Left lung (tissue), 10 donors: ENCODE data around the gene FER. TPM values are rescaled to one million over a fixed set of nuclear protein-coding genes. Genes with fewer than 3 reads are reported as not detected.
A peak's percentile ranks its signal among the peaks of the same experiment; 100 is the strongest.

Experiments
- ATAC-seq: fragments of 200-7000 bp; cut with Tn5 transposase; one replicate; pipeline ENCODE4 v1.9.1; 2020; ENCODE audit warnings: moderate library complexity
- DNase-seq, 4 donors: peaks; one replicate each; pipeline ENCODE4 v3.0.0-alpha.2; 2013 to 2020
- H3K27ac ChIP-seq, 2 donors: fragments of 200-600 bp; sonication (generic) in 1 of 2; one replicate each; pipeline versions ENCODE4 v1.5.0 to v1.8.0; 2020 to 2021
- H3K27me3 ChIP-seq, 2 donors: fragments of 200-600 bp; sonication (generic) in 1 of 2; one replicate each; pipeline versions ENCODE4 v1.5.0 to v1.8.0; 2020 to 2021
- H3K36me3 ChIP-seq, 2 donors: fragments of 200-600 bp; sonication (generic) in 1 of 2; one replicate each; pipeline versions ENCODE4 v1.5.0 to v1.8.0; 2020 to 2021
- H3K4me1 ChIP-seq, 2 donors: fragments of 200-600 bp; one replicate each; pipeline ENCODE4 v1.8.0; 2021
- H3K4me3 ChIP-seq, 2 donors: fragments of 200-600 bp; sonication (generic) in 1 of 2; one replicate each; pipeline versions ENCODE4 v1.5.0 to v1.8.0; 2020 to 2021; ENCODE audit warnings: mild to moderate bottlenecking in 1 of 2
- H3K9me3 ChIP-seq, 2 donors: fragments of 200-600 bp; sonication (generic) in 1 of 2; one replicate each; pipeline versions ENCODE4 v1.5.0 to v1.8.0; 2020 to 2021
- CTCF ChIP-seq, 2 donors: fragments of 200-600 bp; sonication (generic) in 1 of 2; IDR thresholded peaks; one replicate each; pipeline versions ENCODE4 v1.5.0 to v1.8.0; 2021; ENCODE audit warnings: antibody characterized with exemption in 2 of 2
- intact Hi-C, 2 donors: fragments of 100-400 bp; cut with DNase I; formaldehyde crosslinking; loops; one replicate each; pipeline versions ENCODE4 v1.11.2 to v1.14.2; 2022
- polyA plus RNA-seq, 6 donors: library from polyadenylated mRNA; unstranded; fragments of 120-200 nt; gene quantifications; one replicate each; pipeline ENCODE4 v1.2.1, GENCODE V29; 2013; ENCODE audit not compliant: insufficient read length in 6 of 6
- total RNA-seq, 2 donors: library from RNA; stranded (reverse); fragmentation: NEBNext Ultra II Directional; extraction: Animal tissue kit (Norgen Biotek cat#: 25700); gene quantifications; one replicate each; pipeline ENCODE4 v1.2.1, GENCODE V29; 2021
- donor health status: DM: no; HTN: yes; CAD: no.
- donor health status: DM: no; HTN: no; CAD: no.

The FER gene
- total and polyA plus RNA-seq, 8 donors, result 16.6 to 27.0 (median 19.4) TPM

DNA sequence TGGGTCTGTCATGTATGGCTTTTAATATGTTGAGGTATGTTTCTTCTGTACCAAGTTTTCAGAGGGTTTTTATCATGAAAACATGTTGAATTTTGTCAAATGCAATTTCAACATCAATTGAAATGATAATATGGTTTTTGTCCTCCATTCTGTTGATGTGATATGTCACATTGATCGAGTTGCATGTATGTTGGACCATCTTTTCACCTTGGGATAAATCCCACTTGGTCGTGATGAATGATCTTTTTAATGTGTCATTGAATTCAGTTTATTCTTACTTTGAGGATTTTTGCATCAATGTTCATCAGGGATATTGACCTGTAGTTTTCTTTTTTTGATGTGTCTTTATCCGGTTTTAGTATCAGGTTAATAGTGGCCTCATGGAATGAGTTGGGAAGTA is 373.5 kb downstream of the FER start:
- intact Hi-C loops, result no loop called here
- Histone ChIP-seq H3K36me3 (no peaks in the 10 kb centered on the region), H3K4me3 (no peak overlapping the region), H3K9me3 (peaks cover 0 to 20% of the 10 kb centered on the region in 2 donors), H3K27ac (no peak overlapping the region), H3K27me3 (no peaks in the 10 kb centered on the region), H3K4me1 (no peaks in the 10 kb centered on the region)
- no peak for ATAC-seq
- DNase-seq, result no peak
- no peak for TF ChIP-seq CTCF (IDR thresholded peaks at IDR 0.05)

- no peaks in the 10 kb centered on the region for H3K27me3 ChIP-seq
- ATAC-seq (peak; percentile 93), DNase-seq (no peak)
- no peak overlapping the region for H3K4me3 ChIP-seq
- intact Hi-C loops, result no loop called here
- TF ChIP-seq CTCF (IDR thresholded peaks at IDR 0.05), result no peak
- H3K9me3 ChIP-seq, result peaks cover 0 to 8% of the 10 kb centered on the region in 2 donors
- no peaks in the 10 kb centered on the region for H3K4me1 ChIP-seq
- H3K36me3 ChIP-seq, result no peaks in the 10 kb centered on the region
- H3K27ac ChIP-seq, result no peak overlapping the region
Measured at GRCh38 chr5:109125755-109126429, 378.2 kb downstream of the FER start.

- H3K9me3 ChIP-seq, result peaks cover 0 to 3% of the 10 kb centered on the region in 2 donors
- intact Hi-C loops, result no loop called here
- ATAC-seq (no peak), DNase-seq (no peak)
- H3K4me1 ChIP-seq, result no peaks in the 10 kb centered on the region
- no peaks in the 10 kb centered on the region for H3K36me3 ChIP-seq
- no peaks in the 10 kb centered on the region for H3K27me3 ChIP-seq
- no peak for TF ChIP-seq CTCF (IDR thresholded peaks at IDR 0.05)
- H3K4me3 ChIP-seq, result no peak overlapping the region
- no peak overlapping the region for H3K27ac ChIP-seq
Measured at GRCh38 chr5:109126481-109126880, 378.8 kb downstream of the FER start.

GRCh38 chr5:109136906-109137305 is 389.2 kb downstream of the FER start:
- ATAC-seq, result no peak
- H3K4me3 ChIP-seq, result no peak overlapping the region
- DNase-seq, result no peak
- intact Hi-C loops, result no loop called here
- H3K27ac ChIP-seq, result no peak overlapping the region
- no peaks in the 10 kb centered on the region for H3K4me1 ChIP-seq
- no peaks in the 10 kb centered on the region for H3K36me3 ChIP-seq
- H3K9me3 ChIP-seq, result no peaks in the 10 kb centered on the region
- no peaks in the 10 kb centered on the region for H3K27me3 ChIP-seq
- no peak for TF ChIP-seq CTCF (IDR thresholded peaks at IDR 0.05)

DNA sequence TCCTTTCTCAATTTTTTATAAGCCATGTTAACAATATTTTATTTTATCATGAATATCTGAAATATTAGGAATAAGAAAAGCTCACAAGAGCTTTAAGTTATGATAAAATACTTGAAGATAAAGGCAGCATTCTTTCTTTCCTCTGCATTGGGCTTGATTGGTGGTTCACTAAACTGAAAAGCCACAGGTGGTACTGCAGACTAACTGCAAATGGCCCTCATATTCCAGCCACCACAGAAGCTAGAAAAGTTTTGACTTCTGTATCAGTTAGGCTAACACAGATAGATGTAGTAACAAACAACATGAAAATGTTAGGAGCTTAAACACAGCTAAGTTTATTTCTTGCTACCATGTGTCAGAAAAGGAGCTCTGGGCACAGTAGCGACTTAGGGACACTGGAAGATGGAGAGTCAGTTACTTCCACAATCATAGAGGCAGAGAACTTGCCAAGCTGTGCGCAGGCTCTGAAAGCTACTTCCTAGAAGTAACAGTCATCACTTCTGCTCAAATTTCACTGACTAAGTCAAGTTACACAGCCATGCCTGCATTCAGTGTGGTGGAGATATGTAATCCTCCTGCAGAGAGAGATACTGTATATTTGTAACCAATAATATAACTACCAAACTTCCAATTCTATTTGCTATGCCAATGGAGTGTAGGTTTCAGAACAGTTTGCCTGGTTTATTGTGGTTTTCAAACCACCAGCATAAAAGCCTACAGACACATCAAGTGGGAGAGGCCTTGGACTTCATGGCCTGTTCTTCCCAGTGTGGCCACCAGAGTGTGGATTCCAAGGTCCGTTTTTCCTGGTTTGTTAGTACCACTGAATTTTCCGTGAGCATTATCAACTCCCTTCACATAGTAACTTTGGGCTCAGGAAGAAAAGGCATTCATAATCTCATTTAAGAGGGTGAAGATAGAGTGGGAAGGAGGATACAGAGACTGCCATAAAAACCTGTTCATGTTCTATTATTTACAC is 393.8 kb downstream of the FER start:
- H3K4me3 ChIP-seq, result no peak overlapping the region
- TF ChIP-seq CTCF (IDR thresholded peaks at IDR 0.05), result no peak
- DNase-seq, result no peak
- H3K27ac ChIP-seq, result no peak overlapping the region
- H3K36me3 ChIP-seq, result no peaks in the 10 kb centered on the region
- H3K9me3 ChIP-seq, result no peaks in the 10 kb centered on the region
- H3K4me1 ChIP-seq, result no peaks in the 10 kb centered on the region
- intact Hi-C loops, result no loop called here
- ATAC-seq, result peak; percentile 12
- no peaks in the 10 kb centered on the region for H3K27me3 ChIP-seq
